ENCODE measurements around the gene LMAN2. TPM values are rescaled to one million over a fixed set of nuclear protein-coding genes. Genes with fewer than 3 reads are reported as not detected.

The LMAN2 gene
- total and polyA plus RNA-seq, 10 donors: 50.1 to 211 (median 98.1) TPM

- intact Hi-C loops (cut with DNase I; ENCODE audit: low total_unique reads): no loop called here
- H3K27me3 ChIP-seq (replicated peaks in 1 of 7): no peaks in the 10 kb centered on the region
- WGBS, 5 donors: 88 to 93% (median 90%) methylated on average over 19 to 21 of the region's 21 CpGs
- DNase-seq: peak; percentile 69
- peaks cover 0 to 79% (median 32%) of the 10 kb centered on the region in 6 donors for H3K4me1 ChIP-seq
- peaks cover 8 to 100% (median 86%) of the 10 kb centered on the region in 6 donors for H3K36me3 ChIP-seq
- no peaks in the 10 kb centered on the region for H3K9me3 ChIP-seq
- no peak overlapping the region for H3K27ac ChIP-seq
- no peak for TF ChIP-seq POLR2AphosphoS5 (IDR thresholded peaks at IDR 0.05)
- TF ChIP-seq, protein P1, sequence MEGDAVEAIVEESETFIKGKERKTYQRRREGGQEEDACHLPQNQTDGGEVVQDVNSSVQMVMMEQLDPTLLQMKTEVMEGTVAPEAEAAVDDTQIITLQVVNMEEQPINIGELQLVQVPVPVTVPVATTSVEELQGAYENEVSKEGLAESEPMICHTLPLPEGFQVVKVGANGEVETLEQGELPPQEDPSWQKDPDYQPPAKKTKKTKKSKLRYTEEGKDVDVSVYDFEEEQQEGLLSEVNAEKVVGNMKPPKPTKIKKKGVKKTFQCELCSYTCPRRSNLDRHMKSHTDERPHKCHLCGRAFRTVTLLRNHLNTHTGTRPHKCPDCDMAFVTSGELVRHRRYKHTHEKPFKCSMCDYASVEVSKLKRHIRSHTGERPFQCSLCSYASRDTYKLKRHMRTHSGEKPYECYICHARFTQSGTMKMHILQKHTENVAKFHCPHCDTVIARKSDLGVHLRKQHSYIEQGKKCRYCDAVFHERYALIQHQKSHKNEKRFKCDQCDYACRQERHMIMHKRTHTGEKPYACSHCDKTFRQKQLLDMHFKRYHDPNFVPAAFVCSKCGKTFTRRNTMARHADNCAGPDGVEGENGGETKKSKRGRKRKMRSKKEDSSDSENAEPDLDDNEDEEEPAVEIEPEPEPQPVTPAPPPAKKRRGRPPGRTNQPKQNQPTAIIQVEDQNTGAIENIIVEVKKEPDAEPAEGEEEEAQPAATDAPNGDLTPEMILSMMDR (IDR thresholded peaks at IDR 0.05 in 8 of 11, conservative IDR thresholded peaks at IDR 0.05 in 3 of 11): no peak
- no peak overlapping the region for H3K4me3 ChIP-seq
These were observed 16.4 kb downstream of the LMAN2 start for GRCh38 chr5:177334781-177335700.

DNA sequence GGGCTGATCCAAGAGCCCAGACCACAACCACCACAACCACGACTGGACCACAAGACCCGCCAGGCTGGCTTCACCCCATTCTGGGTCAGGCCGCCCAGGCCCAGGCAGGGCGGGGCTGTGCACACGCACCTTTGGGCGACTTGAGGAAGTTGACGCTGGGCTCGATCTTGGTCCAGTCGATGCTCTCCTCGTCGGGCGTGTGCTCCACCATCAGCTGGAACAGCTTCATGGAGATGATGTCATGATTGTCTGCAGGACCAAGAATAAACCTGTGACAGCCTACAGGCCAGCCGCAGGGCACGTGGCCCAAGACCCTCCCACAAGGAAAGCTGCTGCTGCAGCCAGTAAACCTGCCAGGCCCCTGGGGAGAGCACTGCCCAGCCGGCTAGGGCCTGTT, 17.3 kb downstream of the LMAN2 start:
- Histone ChIP-seq H3K36me3 (peaks cover 8 to 100% (median 88%) of the 10 kb centered on the region in 6 donors), H3K27me3 (replicated peaks in 1 of 7) (no peaks in the 10 kb centered on the region), H3K4me3 (no peak overlapping the region), H3K27ac (no peak overlapping the region), H3K4me1 (peaks cover 0 to 70% (median 27%) of the 10 kb centered on the region in 6 donors), H3K9me3 (no peaks in the 10 kb centered on the region)
- DNase-seq: peak; percentile 62
- TF ChIP-seq POLR2A (IDR thresholded peaks at IDR 0.05): no peak
- TF ChIP-seq POLR2AphosphoS5 (IDR thresholded peaks at IDR 0.05): peak in 1 of 3 donors; percentile 43
- intact Hi-C loops (cut with DNase I; ENCODE audit: low total_unique reads): no loop called here
- WGBS, 5 donors: 77 to 87% (median 80%) methylated on average over 5 to 15 of the region's 15 CpGs

DNA sequence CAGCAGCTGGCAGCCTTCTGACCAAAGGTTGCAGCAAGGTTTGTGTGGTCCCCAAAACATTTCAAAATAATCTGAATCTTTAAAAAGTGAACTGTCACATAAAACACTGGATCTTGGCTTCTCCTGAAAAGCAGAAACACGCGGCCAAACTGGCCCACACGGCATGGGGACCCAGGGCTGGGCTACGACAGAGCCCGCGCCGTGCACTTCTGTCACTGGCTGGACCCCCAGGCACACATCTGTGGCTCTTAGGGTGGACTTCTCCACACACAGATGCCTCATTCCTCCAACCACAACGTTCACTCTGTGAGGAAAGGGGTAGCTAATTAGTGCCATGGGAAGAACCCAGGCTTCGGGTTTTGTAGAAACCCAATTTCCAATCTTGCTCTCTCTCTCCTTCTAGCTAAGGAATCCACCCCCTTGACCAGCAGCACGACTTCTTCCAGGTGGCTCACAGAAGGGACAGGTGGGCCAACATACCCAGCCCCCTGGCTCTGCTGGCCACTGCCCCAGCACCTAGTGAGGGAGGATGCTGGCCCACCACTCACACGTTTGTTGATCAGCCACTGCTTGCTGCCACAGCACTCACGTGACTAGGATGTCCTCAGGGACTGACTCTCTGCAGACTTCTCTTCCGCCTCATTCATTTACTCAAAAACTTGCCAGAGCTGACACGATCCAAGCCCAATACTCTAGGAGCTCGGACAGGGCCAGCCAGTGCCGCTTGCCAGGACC, 17.9 kb downstream of the LMAN2 start:
- no peaks in the 10 kb centered on the region for H3K9me3 ChIP-seq
- WGBS, 5 donors: 84 to 89% (median 87%) methylated on average over 16 of the region's 16 CpGs
- H3K4me3 ChIP-seq: no peak overlapping the region
- intact Hi-C loops (cut with DNase I; ENCODE audit: low total_unique reads): no loop called here
- peak; percentile 35 for DNase-seq
- H3K27ac ChIP-seq: no peak overlapping the region
- peaks cover 0 to 67% (median 22%) of the 10 kb centered on the region in 6 donors for H3K4me1 ChIP-seq
- peaks cover 8 to 100% (median 83%) of the 10 kb centered on the region in 6 donors for H3K36me3 ChIP-seq
- H3K27me3 ChIP-seq (replicated peaks in 1 of 7): no peaks in the 10 kb centered on the region
- no peak for TF ChIP-seq POLR2AphosphoS5 (IDR thresholded peaks at IDR 0.05)
- no peak for TF ChIP-seq POLR2A (IDR thresholded peaks at IDR 0.05)

- WGBS, 5 donors: 83 to 89% (median 87%) methylated on average over 12 to 13 of the region's 13 CpGs
- intact Hi-C loops (cut with DNase I; ENCODE audit: low total_unique reads): no loop called here
- Histone ChIP-seq H3K27me3 (replicated peaks in 1 of 7) (no peaks in the 10 kb centered on the region), H3K4me1 (peaks cover 0 to 67% (median 25%) of the 10 kb centered on the region in 6 donors), H3K4me3 (no peak overlapping the region), H3K36me3 (peaks cover 8 to 100% (median 76%) of the 10 kb centered on the region in 6 donors), H3K27ac (no peak overlapping the region), H3K9me3 (no peaks in the 10 kb centered on the region)
- DNase-seq: peak; percentile 72
- peak in 1 of 3 donors; percentile 31 for TF ChIP-seq POLR2AphosphoS5 (IDR thresholded peaks at IDR 0.05)
- TF ChIP-seq, protein P1 (IDR thresholded peaks at IDR 0.05 in 8 of 11, conservative IDR thresholded peaks at IDR 0.05 in 3 of 11): no peak
These were observed 18.6 kb downstream of the LMAN2 start for GRCh38 chr5:177332896-177333260.
